H9 (cell line): ENCODE results near the gene ADARB2. TPM values are rescaled to one million over a fixed set of nuclear protein-coding genes. Genes with fewer than 3 reads are reported as not detected.

Source experiments
- DNase-seq: peaks from one replicate; pipeline ENCODE4 v3.0.0-alpha.2; 2017
- H2AFZ ChIP-seq: one replicate; pipeline ENCODE4 v1.6.1; 2013; ENCODE audit warnings: mild to moderate bottlenecking, low read length, control low read depth, moderate library complexity
- H2AK5ac ChIP-seq: 2 replicates; pipeline ENCODE4 v1.6.1; 2013; ENCODE audit warnings: low read length, control low read depth, mixed read lengths; ENCODE audit not compliant: insufficient read length
- H2BK120ac ChIP-seq: one replicate; pipeline ENCODE4 v1.6.1; 2013; ENCODE audit warnings: low read depth, mild to moderate bottlenecking, low read length, control low read depth, inconsistent platforms; ENCODE audit not compliant: poor library complexity, severe bottlenecking
- H2BK12ac ChIP-seq: 2 replicates; pipeline ENCODE4 v1.6.1; 2013; ENCODE audit warnings: low read length, control low read depth, mixed read lengths, low read depth; ENCODE audit not compliant: insufficient read length
- H2BK15ac ChIP-seq: 2 replicates; pipeline ENCODE4 v1.6.1; 2013; ENCODE audit warnings: low read depth, low read length, control low read depth
- H2BK20ac ChIP-seq: one replicate; pipeline ENCODE4 v1.6.1; 2013; ENCODE audit warnings: low read depth, mild to moderate bottlenecking, low read length, control low read depth, inconsistent platforms; ENCODE audit not compliant: poor library complexity, severe bottlenecking
- H2BK5ac ChIP-seq: 2 replicates; pipeline ENCODE4 v1.6.1; 2013; ENCODE audit warnings: low read length, control low read depth, mixed read lengths; ENCODE audit not compliant: insufficient read length
- H3K14ac ChIP-seq: 2 replicates; pipeline ENCODE4 v1.6.1; 2013; ENCODE audit warnings: low read length, control low read depth; ENCODE audit not compliant: insufficient read depth
- H3K18ac ChIP-seq: 2 replicates; pipeline ENCODE4 v1.6.1; 2013; ENCODE audit warnings: low read depth, mild to moderate bottlenecking, mixed read lengths, low read length, control low read depth; ENCODE audit not compliant: insufficient read length
- H3K23ac ChIP-seq: 2 replicates; pipeline ENCODE4 v1.6.1; 2013; ENCODE audit warnings: low read length, control low read depth, mixed read lengths, low read depth; ENCODE audit not compliant: insufficient read length
- H3K23me2 ChIP-seq: 2 replicates; pipeline ENCODE4 v1.6.1; 2013; ENCODE audit warnings: low read depth, mild to moderate bottlenecking, mixed read lengths, low read length, control low read depth; ENCODE audit not compliant: insufficient read length, poor library complexity, severe bottlenecking
- H3K27ac ChIP-seq: 2 replicates; pipeline ENCODE4 v1.5.1; 2013; ENCODE audit warnings: low read length, control low read depth, mixed read lengths, low read depth; ENCODE audit not compliant: insufficient read length
- H3K27me3 ChIP-seq: 2 replicates; pipeline ENCODE4 v1.6.1; 2013; ENCODE audit warnings: low read length, control low read depth, inconsistent platforms; ENCODE audit not compliant: insufficient read depth
- H3K4ac ChIP-seq: 2 replicates; pipeline ENCODE4 v1.6.1; 2013; ENCODE audit warnings: low read depth, mild to moderate bottlenecking, control low read depth, inconsistent platforms, low read length, moderate library complexity
- H3K4me1 ChIP-seq: 2 replicates; pipeline ENCODE4 v1.6.1; 2013; ENCODE audit warnings: low read length, control low read depth, inconsistent platforms; ENCODE audit not compliant: insufficient read depth
- H3K4me2 ChIP-seq: 2 replicates; pipeline ENCODE4 v1.6.1; 2013; ENCODE audit warnings: low read length, control low read depth, mixed read lengths; ENCODE audit not compliant: insufficient read length, insufficient read depth
- H3K56ac ChIP-seq: 2 replicates; pipeline ENCODE4 v1.6.1; 2013; ENCODE audit warnings: low read depth, mild to moderate bottlenecking, mixed read lengths, low read length, control low read depth; ENCODE audit not compliant: insufficient read length
- H3K79me1 ChIP-seq: 2 replicates; pipeline ENCODE4 v1.6.1; 2013; ENCODE audit warnings: low read depth, mild to moderate bottlenecking, moderate library complexity, low read length, control low read depth, inconsistent platforms; ENCODE audit not compliant: insufficient read depth, poor library complexity, severe bottlenecking
- H3K79me2 ChIP-seq: 2 replicates; pipeline ENCODE4 v1.6.1; 2013; ENCODE audit warnings: low read length, control low read depth, inconsistent platforms; ENCODE audit not compliant: insufficient read depth
- H3K9ac ChIP-seq: 2 replicates; pipeline ENCODE4 v1.6.1; 2013; ENCODE audit warnings: low read length, control low read depth, mixed read lengths; ENCODE audit not compliant: insufficient read length; ENCODE audit errors: extremely low read depth
- H3K9me3 ChIP-seq: one replicate; pipeline ENCODE4 v1.6.1; 2013; ENCODE audit warnings: low read depth, low read length, inconsistent platforms; ENCODE audit not compliant: control insufficient read depth
- H3T11ph ChIP-seq: one replicate; pipeline ENCODE4 v1.6.1; 2013; ENCODE audit warnings: mild to moderate bottlenecking, low read length, control low read depth, inconsistent platforms
- H4K20me1 ChIP-seq: one replicate; pipeline ENCODE4 v1.6.1; 2013; ENCODE audit not compliant: control insufficient read depth, insufficient read length, insufficient read depth
- H4K5ac ChIP-seq: 2 replicates; pipeline ENCODE4 v1.6.1; 2013; ENCODE audit warnings: low read depth, mild to moderate bottlenecking, mixed read lengths, low read length, control low read depth; ENCODE audit not compliant: insufficient read length
- H4K8ac ChIP-seq: replicated peaks from 2 replicates; pipeline ENCODE4 v1.6.1; 2013; ENCODE audit warnings: low read length, control low read depth, mixed read lengths, low read depth; ENCODE audit not compliant: insufficient read length
- H4K91ac ChIP-seq: 2 replicates; pipeline ENCODE4 v1.6.1; 2013; ENCODE audit warnings: low read depth, mild to moderate bottlenecking, moderate library complexity, mixed read lengths, low read length, control low read depth; ENCODE audit not compliant: insufficient read length
- H3K27ac Mint-ChIP-seq, 3 experiments: 2 replicates in 2 of 3; 3 replicates in 1 of 3; pipeline ENCODE4 v1.8.0; 2020 to 2021; ENCODE audit warnings: mixed read lengths in 3 of 3, mild to moderate bottlenecking in 1 of 3, moderate library complexity in 1 of 3
- H3K27me3 Mint-ChIP-seq: 2 replicates; pipeline ENCODE4 v1.8.0; 2021; ENCODE audit warnings: low read depth, mild to moderate bottlenecking, moderate library complexity, mixed read lengths
- H3K36me3 Mint-ChIP-seq, 3 experiments: 2 replicates in 2 of 3; 3 replicates in 1 of 3; pipeline ENCODE4 v1.8.0; 2020 to 2021; ENCODE audit warnings: low read depth in 3 of 3, mixed read lengths in 3 of 3; ENCODE audit not compliant: insufficient read depth in 1 of 3
- H3K4me1 Mint-ChIP-seq, 2 experiments: 2 replicates each; pipeline ENCODE4 v1.8.0; 2020; ENCODE audit warnings: mixed read lengths in 2 of 2
- H3K4me3 Mint-ChIP-seq, 2 experiments: 2 replicates in 1 of 2; 3 replicates in 1 of 2; pipeline ENCODE4 v1.8.0; 2020 to 2021; ENCODE audit warnings: mild to moderate bottlenecking in 2 of 2, mixed read lengths in 2 of 2, moderate library complexity in 1 of 2
- H3K9me3 Mint-ChIP-seq, 2 experiments: 2 replicates in 1 of 2; 3 replicates in 1 of 2; pipeline ENCODE4 v1.8.0; 2020; ENCODE audit warnings: mild to moderate bottlenecking in 2 of 2, mixed read lengths in 2 of 2, moderate library complexity in 1 of 2
- CTCF ChIP-seq: fragments of 200-600 bp; sonication (generic); conservative IDR thresholded peaks from 3 replicates; pipeline ENCODE4 v1.8.0; 2021; ENCODE audit warnings: antibody characterized with exemption, mild to moderate bottlenecking
- WGBS: extraction: QIAGEN DNeasy Blood & Tissue Kit; methylation state at CpG from one replicate; pipeline ENCODE4 v1.1.7; 2013; ENCODE audit warnings: missing lambda C conversion rate, low lambda C conversion rate, mixed read lengths; ENCODE audit not compliant: insufficient read length; ENCODE audit errors: extremely low coverage; 5-methylcytosine and 5-hydroxymethylcytosine counted together
- total RNA-seq: library from RNA; stranded (reverse); gene quantifications from 2 replicates; pipeline ENCODE4 v1.2.1, GENCODE V29; 2021

ADARB2 gene
- total RNA-seq, 1 experiment from 2014 or later, result 0.87 TPM

GRCh38 chr10:1572519-1573333 lies 164.6 kb downstream of the ADARB2 start:
- H3K27me3 Mint-ChIP-seq, result peaks cover 14% of the 10 kb centered on the region
- Histone ChIP-seq H2AK5ac (no peak overlapping the region), H4K91ac (no peak overlapping the region), H4K5ac (no peak overlapping the region), H4K8ac (no peak overlapping the region), H3K79me2 (no peaks in the 10 kb centered on the region), H2BK20ac (no peak overlapping the region), H3K27me3 (no peaks in the 10 kb centered on the region), H3K4me2 (no peak overlapping the region), H3K56ac (no peak overlapping the region), H3K9me3 (no peaks in the 10 kb centered on the region), H3T11ph (no peak overlapping the region), H3K79me1 (no peaks in the 10 kb centered on the region), H3K18ac (no peak overlapping the region), H2BK12ac (no peak overlapping the region), H2BK15ac (no peak overlapping the region), H3K9ac (no peak overlapping the region), H4K20me1 (no peaks in the 10 kb centered on the region), H3K4ac (no peak overlapping the region), H3K23ac (no peak overlapping the region), H2BK120ac (no peak overlapping the region), H3K4me1 (no peaks in the 10 kb centered on the region), H2AFZ (no peak overlapping the region), H3K14ac (no peak overlapping the region; the same call in 1 of the 2 replicates), H3K27ac (no peak overlapping the region), H3K23me2 (no peaks in the 10 kb centered on the region), H2BK5ac (no peak overlapping the region)
- no peaks in the 10 kb centered on the region for H3K9me3 Mint-ChIP-seq
- no peak for DNase-seq
- H3K4me3 Mint-ChIP-seq, result no peak overlapping the region
- WGBS, result no CpG with 5 or more reads among the region's 10 CpGs
- TF ChIP-seq CTCF, result no peak
- no peaks in the 10 kb centered on the region; a peak in 1 of 4 replicates for H3K4me1 Mint-ChIP-seq
- no peak overlapping the region for H3K27ac Mint-ChIP-seq
- no peaks in the 10 kb centered on the region for H3K36me3 Mint-ChIP-seq
